GM23338 (cell line): ENCODE measurements around the gene IGFBP4. TPM values are rescaled to one million over a fixed set of nuclear protein-coding genes. Genes with fewer than 3 reads are reported as not detected.

Experiments used
- ATAC-seq: fragments of 200-7000 bp; cut with Tn5 transposase; 3 replicates; pipeline ENCODE4 v1.9.1; 2020
- DNase-seq: peaks from one replicate; pipeline ENCODE4 v3.0.0-alpha.2; 2015; ENCODE audit warnings: low spot score
- H2AFZ ChIP-seq: fragments of 200-600 bp; sonication (generic); 2 replicates; pipeline ENCODE4 v1.8.0; 2016; ENCODE audit warnings: antibody characterized with exemption, mild to moderate bottlenecking, moderate library complexity
- H3F3A ChIP-seq: fragments of 200-600 bp; sonication (generic); replicated peaks from 2 replicates; pipeline ENCODE4 v1.8.0; 2017; ENCODE audit warnings: antibody characterized with exemption, mixed run types, low read depth
- H3K27ac ChIP-seq: fragments of 200-600 bp; sonication (generic); 2 replicates; pipeline ENCODE4 v1.6.1; 2016; ENCODE audit warnings: low read depth
- H3K27me3 ChIP-seq: fragments of 200-600 bp; sonication (generic); 2 replicates; pipeline ENCODE4 v1.8.0; 2016; ENCODE audit warnings: mild to moderate bottlenecking, mixed run types, moderate library complexity; ENCODE audit not compliant: insufficient read depth
- H3K36me3 ChIP-seq: fragments of 200-600 bp; sonication (generic); 2 replicates; pipeline ENCODE4 v1.8.0; 2016; ENCODE audit warnings: mild to moderate bottlenecking; ENCODE audit not compliant: insufficient read depth
- H3K4me1 ChIP-seq: fragments of 200-600 bp; sonication (generic); 2 replicates; pipeline ENCODE4 v1.8.0; 2016; ENCODE audit warnings: mild to moderate bottlenecking, moderate library complexity; ENCODE audit not compliant: insufficient read depth
- H3K4me2 ChIP-seq: fragments of 200-600 bp; sonication (generic); 2 replicates; pipeline ENCODE4 v1.7.1; 2017; ENCODE audit warnings: mixed run types
- H3K4me3 ChIP-seq: fragments of 200-600 bp; sonication (generic); 2 replicates; pipeline ENCODE4 v1.6.1; 2016; ENCODE audit warnings: mixed run types
- H3K79me2 ChIP-seq: fragments of 200-600 bp; sonication (generic); replicated peaks from 2 replicates; pipeline ENCODE4 v1.8.0; 2017; ENCODE audit warnings: mild to moderate bottlenecking; ENCODE audit not compliant: insufficient read depth
- H3K9me2 ChIP-seq: fragments of 200-600 bp; sonication (generic); 2 replicates; pipeline ENCODE4 v1.8.0; 2017; ENCODE audit not compliant: insufficient read depth
- H4K20me1 ChIP-seq: fragments of 200-600 bp; sonication (generic); replicated peaks from 2 replicates; pipeline ENCODE4 v1.8.0; 2017; ENCODE audit warnings: mild to moderate bottlenecking; ENCODE audit not compliant: insufficient read depth
- H3K27ac Mint-ChIP-seq: 2 replicates; pipeline ENCODE4 v1.8.0; 2020; ENCODE audit warnings: inconsistent platforms, mild to moderate bottlenecking, moderate library complexity, mixed read lengths
- H3K27me3 Mint-ChIP-seq: 3 replicates; pipeline ENCODE4 v1.8.0; 2022; ENCODE audit warnings: low read depth, mild to moderate bottlenecking, moderate library complexity, mixed read lengths, inconsistent platforms; ENCODE audit not compliant: insufficient read depth, poor library complexity
- H3K36me3 Mint-ChIP-seq: 3 replicates; pipeline ENCODE4 v1.8.0; 2021; ENCODE audit warnings: low read depth, mild to moderate bottlenecking, inconsistent platforms, moderate library complexity, mixed read lengths
- H3K4me1 Mint-ChIP-seq: 3 replicates; pipeline ENCODE4 v1.8.0; 2020; ENCODE audit warnings: mild to moderate bottlenecking, inconsistent platforms, mixed read lengths
- H3K4me3 Mint-ChIP-seq: 3 replicates; pipeline ENCODE4 v1.8.0; 2021; ENCODE audit warnings: moderate library complexity, mild to moderate bottlenecking, inconsistent platforms, mixed read lengths
- H3K9me3 Mint-ChIP-seq: 3 replicates; pipeline ENCODE4 v1.8.0; 2020; ENCODE audit warnings: moderate library complexity, mild to moderate bottlenecking, inconsistent platforms, mixed read lengths
- CREB1 ChIP-seq: fragments of 250-450 bp; sonication (Bioruptor Pico); IDR thresholded peaks from 2 replicates; pipeline ENCODE4 v1.5.0; 2020; ENCODE audit warnings: low read depth, mild to moderate bottlenecking, moderate library complexity
- CTCF ChIP-seq, 2 experiments: fragments of 200-600 bp in 1 of 2; sonication (generic) in 1 of 2; conservative IDR thresholded peaks; 2 replicates each; pipeline versions ENCODE4 v1.5.1 to v1.6.1; 2016 to 2017; ENCODE audit warnings: antibody characterized with exemption in 2 of 2, low read depth in 2 of 2, mild to moderate bottlenecking in 2 of 2, moderate library complexity in 1 of 2
- ETS1 ChIP-seq: IDR thresholded peaks from 2 replicates; pipeline ENCODE4 v1.6.1; 2016; ENCODE audit warnings: antibody characterized with exemption
- EZH2 ChIP-seq: fragments of 200-600 bp; sonication (generic); IDR thresholded peaks from one replicate; pipeline ENCODE4 v1.8.0; 2017; ENCODE audit warnings: antibody characterized with exemption, mild to moderate bottlenecking, low read depth; ENCODE audit not compliant: unreplicated experiment
- EZH2phosphoT487 ChIP-seq: fragments of 200-600 bp; sonication (generic); IDR thresholded peaks from one replicate; pipeline ENCODE4 v1.8.1; 2018; ENCODE audit warnings: antibody characterized with exemption; ENCODE audit not compliant: unreplicated experiment
- JUNB ChIP-seq: IDR thresholded peaks from one replicate; pipeline ENCODE4 v1.6.1; 2016; ENCODE audit warnings: antibody characterized with exemption; ENCODE audit not compliant: unreplicated experiment
- NANOG ChIP-seq: IDR thresholded peaks from 2 replicates; pipeline ENCODE4 v1.6.1; 2016; ENCODE audit warnings: antibody characterized with exemption, borderline replicate concordance
- REST ChIP-seq: IDR thresholded peaks from one replicate; pipeline ENCODE4 v1.6.1; 2018; ENCODE audit warnings: antibody characterized with exemption; ENCODE audit not compliant: unreplicated experiment
- STAT1 ChIP-seq: IDR thresholded peaks from one replicate; pipeline ENCODE4 v1.6.1; 2016; ENCODE audit warnings: antibody characterized with exemption; ENCODE audit not compliant: unreplicated experiment
- ZNF114 ChIP-seq: fragments of 250-450 bp; sonication (Bioruptor Pico); IDR thresholded peaks from 2 replicates; pipeline ENCODE4 v1.5.0; 2020; ENCODE audit warnings: mild to moderate bottlenecking, moderate library complexity
- ZNF331 ChIP-seq: fragments of 250-450 bp; sonication (Bioruptor Pico); IDR thresholded peaks from 2 replicates; pipeline ENCODE4 v1.5.0; 2020; ENCODE audit warnings: low read depth, mild to moderate bottlenecking, moderate library complexity
- polyA plus RNA-seq: library from polyadenylated mRNA; unstranded; fragments of >200 nt; fragmentation: Nextera tagmentation; extraction: Ambion mirVana; gene quantifications from 2 replicates; pipeline ENCODE4 v1.2.1, GENCODE V29; 2016
- total RNA-seq: library from RNA; depleted of rRNA; stranded (reverse); fragments of >200 nt; shearing (Covaris generic); gene quantifications from 2 replicates; pipeline ENCODE4 v1.2.3, GENCODE V29; 2014

The IGFBP4 gene
- total and polyA plus RNA-seq, 2 experiments from 2014 or later, result 38.7 to 78.9 TPM

GRCh38 chr17:40472733-40473452 lies 29.6 kb downstream of the IGFBP4 start:
- H3K79me2 ChIP-seq, result no peaks in the 10 kb centered on the region
- H3K9me2 ChIP-seq, result no peaks in the 10 kb centered on the region
- H3K4me2 ChIP-seq, result no peak overlapping the region
- ATAC-seq (no peak), DNase-seq (no peak)
- TF ChIP-seq EZH2phosphoT487 (no peak), ZNF331 (CRISPR knock-in tag) (no peak), JUNB (no peak)
- Mint-ChIP-seq H3K27ac (no peak overlapping the region), H3K27me3 (peaks cover 24% of the 10 kb centered on the region), H3K36me3 (peaks cover 19% of the 10 kb centered on the region), H3K4me3 (no peak overlapping the region; the same call in 2 of the 3 replicates), H3K4me1 (peaks cover 21% of the 10 kb centered on the region), H3K9me3 (peaks cover 26% of the 10 kb centered on the region)
- H4K20me1 ChIP-seq, result no peaks in the 10 kb centered on the region
- H3K36me3 ChIP-seq, result no peaks in the 10 kb centered on the region
- no peak overlapping the region for H2AFZ ChIP-seq
- H3K4me3 ChIP-seq, result no peak overlapping the region
- no peaks in the 10 kb centered on the region for H3K27me3 ChIP-seq
- H3K27ac ChIP-seq, result no peak overlapping the region
- H3K4me1 ChIP-seq, result peaks cover 15% of the 10 kb centered on the region
- H3F3A ChIP-seq, result no peaks in the 10 kb centered on the region

GRCh38 chr17:40473573-40474365 lies 30.5 kb downstream of the IGFBP4 start:
- Mint-ChIP-seq H3K36me3 (peaks cover 21% of the 10 kb centered on the region), H3K9me3 (peaks cover 26% of the 10 kb centered on the region), H3K27me3 (peaks cover 24% of the 10 kb centered on the region), H3K27ac (no peak overlapping the region), H3K4me1 (peaks cover 22% of the 10 kb centered on the region), H3K4me3 (no peak overlapping the region; the same call in 2 of the 3 replicates)
- H3K36me3 ChIP-seq, result no peaks in the 10 kb centered on the region
- no peak overlapping the region for H2AFZ ChIP-seq
- DNase-seq (no peak), ATAC-seq (no peak)
- H3K9me2 ChIP-seq, result no peaks in the 10 kb centered on the region
- no peak overlapping the region for H3K27ac ChIP-seq
- H3K79me2 ChIP-seq, result no peaks in the 10 kb centered on the region
- H3K4me1 ChIP-seq, result peaks cover 15% of the 10 kb centered on the region
- H3K4me2 ChIP-seq, result no peak overlapping the region
- H3K27me3 ChIP-seq, result no peaks in the 10 kb centered on the region
- no peaks in the 10 kb centered on the region for H3F3A ChIP-seq
- H4K20me1 ChIP-seq, result no peaks in the 10 kb centered on the region
- H3K4me3 ChIP-seq, result no peak overlapping the region
- no peak for TF ChIP-seq CREB1 (CRISPR knock-in tag)
- TF ChIP-seq STAT1, result no peak
- no peak for TF ChIP-seq ZNF114 (CRISPR knock-in tag)
- no peak for TF ChIP-seq EZH2
- TF ChIP-seq REST, result no peak
- no peak for TF ChIP-seq ETS1
- TF ChIP-seq EZH2phosphoT487, result no peak
- TF ChIP-seq CTCF (conservative IDR thresholded peaks at IDR 0.05; ENCODE audit: low read depth in 2 of 2), result no peak
- no peak for TF ChIP-seq NANOG
